ENCODE results near the gene CPNE4. TPM values are rescaled to one million over a fixed set of nuclear protein-coding genes. Genes with fewer than 3 reads are reported as not detected.

The CPNE4 gene
- total and polyA plus RNA-seq, 7 donors, result 0.03 to 0.04 TPM; not detected in 5

- no peak overlapping the region for H3K27ac ChIP-seq
- no peak overlapping the region for H3K4me3 ChIP-seq
- no peak for TF ChIP-seq CTCF (IDR thresholded peaks at IDR 0.05)
- H3K9me3 ChIP-seq, result no peaks in the 10 kb centered on the region
- intact Hi-C loops (cut with DNase I), result no loop called here
- H3K27me3 ChIP-seq (ENCODE audit: insufficient read depth in 3 of 3, low read length in 2 of 3), result no peaks in the 10 kb centered on the region
- WGBS, 3 donors, result 34 to 43% (median 38%) methylated on average over 1 of the region's 1 CpG
- no peaks in the 10 kb centered on the region for H3K4me1 ChIP-seq
- no peak for ATAC-seq
- no peaks in the 10 kb centered on the region for H3K36me3 ChIP-seq (ENCODE audit: insufficient read depth in 1 of 2, low read depth in 1 of 2)
- DNase-seq, result no peak
Observed at GRCh38 chr3:132001036-132001435, 33.8 kb downstream of the CPNE4 start.

- intact Hi-C loops (cut with DNase I), result no loop called here
- no peaks in the 10 kb centered on the region for H3K36me3 ChIP-seq (ENCODE audit: insufficient read depth in 1 of 2, low read depth in 1 of 2)
- no peak for TF ChIP-seq CTCF (IDR thresholded peaks at IDR 0.05)
- H3K4me3 ChIP-seq, result no peak overlapping the region
- DNase-seq, result no peak
- no peak overlapping the region for H3K27ac ChIP-seq
- ATAC-seq, result no peak
- 23 to 28% (median 26%) methylated on average over 1 of the region's 1 CpG for WGBS, 3 donors
- H3K4me1 ChIP-seq, result no peaks in the 10 kb centered on the region
- H3K9me3 ChIP-seq, result no peaks in the 10 kb centered on the region
- no peaks in the 10 kb centered on the region for H3K27me3 ChIP-seq (ENCODE audit: insufficient read depth in 3 of 3, low read length in 2 of 3)
Observed at GRCh38 chr3:131998027-131998426, 36.8 kb downstream of the CPNE4 start.

GRCh38 chr3:131995891-131996290, 38.9 kb downstream of the CPNE4 start:
- no peak for TF ChIP-seq CTCF (IDR thresholded peaks at IDR 0.05)
- WGBS, 3 donors, result 57 to 61% (median 57%) methylated on average over 3 of the region's 3 CpGs
- no peaks in the 10 kb centered on the region for H3K9me3 ChIP-seq
- intact Hi-C loops (cut with DNase I), result no loop called here
- H3K36me3 ChIP-seq (ENCODE audit: insufficient read depth in 1 of 2, low read depth in 1 of 2), result no peaks in the 10 kb centered on the region
- H3K4me1 ChIP-seq, result no peaks in the 10 kb centered on the region
- H3K27me3 ChIP-seq (ENCODE audit: insufficient read depth in 3 of 3, low read length in 2 of 3), result no peaks in the 10 kb centered on the region
- H3K27ac ChIP-seq, result no peak overlapping the region
- H3K4me3 ChIP-seq, result no peak overlapping the region
- no peak for ATAC-seq
- DNase-seq, result no peak

GRCh38 chr3:131989318-131989717, 45.5 kb downstream of the CPNE4 start:
- Histone ChIP-seq H3K27me3 (ENCODE audit: insufficient read depth in 3 of 3, low read length in 2 of 3) (no peaks in the 10 kb centered on the region), H3K27ac (no peak overlapping the region), H3K4me1 (no peaks in the 10 kb centered on the region), H3K9me3 (no peaks in the 10 kb centered on the region), H3K36me3 (ENCODE audit: insufficient read depth in 1 of 2, low read depth in 1 of 2) (no peaks in the 10 kb centered on the region), H3K4me3 (no peak overlapping the region)
- 87 to 97% (median 94%) methylated on average over 1 to 3 of the region's 3 CpGs for WGBS, 3 donors
- no peak for DNase-seq
- no peak for ATAC-seq
- intact Hi-C loops (cut with DNase I), result no loop called here
- no peak for TF ChIP-seq CTCF (IDR thresholded peaks at IDR 0.05)

- no peak for ATAC-seq
- no peak overlapping the region for H3K4me3 ChIP-seq
- no peaks in the 10 kb centered on the region for H3K4me1 ChIP-seq
- H3K27me3 ChIP-seq (ENCODE audit: insufficient read depth in 3 of 3, low read length in 2 of 3), result no peaks in the 10 kb centered on the region
- H3K9me3 ChIP-seq, result no peaks in the 10 kb centered on the region
- no peaks in the 10 kb centered on the region for H3K36me3 ChIP-seq (ENCODE audit: insufficient read depth in 1 of 2, low read depth in 1 of 2)
- TF ChIP-seq CTCF (IDR thresholded peaks at IDR 0.05), result no peak
- intact Hi-C loops (cut with DNase I), result no loop called here
- no peak overlapping the region for H3K27ac ChIP-seq
- DNase-seq, result no peak
- WGBS, 3 donors, result 84 to 86% (median 85%) methylated on average over 3 of the region's 3 CpGs
Observed at GRCh38 chr3:131988209-131988608, 46.6 kb downstream of the CPNE4 start.
